Measurements from ENCODE around the gene TMEM141.

GRCh38 chr9:136754059-136754572, 37.0 kb upstream of the TMEM141 start:
- TF ChIP-seq POLR2A (IDR thresholded peaks at IDR 0.05), result no peak
- no peak for TF ChIP-seq CTCF (IDR thresholded peaks at IDR 0.05)

All from heart left ventricle (tissue), 13 donors.